Fibroblast of skin of back (primary cell): Measurements from ENCODE around the gene CMIP.

Source experiments
- DNase-seq: peaks from one replicate; pipeline ENCODE4 v3.0.0-alpha.2; 2013

Gene CMIP

GRCh38 chr16:81754858-81755257 lies 310.2 kb downstream of the CMIP start:
- no peak for DNase-seq

DNA sequence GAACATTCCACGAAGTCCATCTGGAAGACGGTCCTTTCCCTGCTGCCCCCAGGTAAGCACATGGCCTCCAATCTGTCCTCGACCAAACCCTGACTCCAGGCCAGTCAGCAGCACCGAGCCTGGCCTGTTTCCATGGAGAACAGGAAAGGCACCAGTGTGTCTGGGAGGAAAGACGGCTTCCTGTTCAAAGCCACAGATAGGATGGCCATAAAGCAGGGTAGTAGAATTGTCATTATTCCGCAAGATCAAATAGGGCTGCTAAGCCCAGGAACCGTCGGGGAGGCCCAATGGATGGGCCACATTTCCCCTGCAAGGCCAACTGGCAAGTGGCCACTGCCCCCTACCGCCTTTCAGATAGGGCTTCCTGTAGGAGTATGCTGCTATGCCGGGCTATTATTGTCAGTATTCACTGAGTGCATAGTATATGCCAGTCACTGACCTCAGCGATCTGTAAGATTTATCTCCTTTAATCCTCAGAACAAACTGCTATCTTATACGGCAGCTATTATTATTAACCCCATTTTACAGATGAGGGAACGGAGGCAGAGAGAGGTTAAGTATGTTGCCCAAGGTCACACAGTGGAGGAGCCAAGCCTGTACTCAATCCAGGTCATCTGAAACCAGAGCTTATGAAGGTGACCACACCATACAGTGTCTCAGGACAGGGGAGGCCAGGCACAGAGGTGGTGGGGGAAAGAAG lies 311.5 kb downstream of the CMIP start:
- no peak for DNase-seq

- no peak for DNase-seq
These were observed 312.2 kb downstream of the CMIP start for GRCh38 chr16:81756615-81757356.

DNA sequence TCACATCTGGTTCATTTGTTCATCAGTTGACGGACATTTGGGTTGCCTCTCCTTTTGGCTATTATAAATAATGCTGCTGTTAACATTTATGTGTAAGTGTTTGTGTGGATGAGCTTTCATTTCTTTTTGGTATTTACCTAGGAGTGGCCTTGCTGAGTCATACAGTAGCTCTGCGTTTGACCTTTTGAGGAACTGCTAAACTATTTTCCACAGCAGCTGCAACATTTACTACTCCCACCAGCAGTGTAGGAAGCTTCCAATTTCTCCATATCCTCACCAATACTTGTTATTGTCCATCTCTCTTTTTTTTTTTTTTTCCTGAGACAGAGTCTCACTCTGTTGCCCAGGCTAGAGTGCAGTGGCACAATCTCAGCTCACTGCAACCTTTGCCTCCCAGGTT lies 313.8 kb downstream of the CMIP start:
- peak; percentile 11 for DNase-seq
